ENCODE results near the gene P2RY12.
A peak's percentile ranks its signal among the peaks of the same experiment; 100 is the strongest.

DNA sequence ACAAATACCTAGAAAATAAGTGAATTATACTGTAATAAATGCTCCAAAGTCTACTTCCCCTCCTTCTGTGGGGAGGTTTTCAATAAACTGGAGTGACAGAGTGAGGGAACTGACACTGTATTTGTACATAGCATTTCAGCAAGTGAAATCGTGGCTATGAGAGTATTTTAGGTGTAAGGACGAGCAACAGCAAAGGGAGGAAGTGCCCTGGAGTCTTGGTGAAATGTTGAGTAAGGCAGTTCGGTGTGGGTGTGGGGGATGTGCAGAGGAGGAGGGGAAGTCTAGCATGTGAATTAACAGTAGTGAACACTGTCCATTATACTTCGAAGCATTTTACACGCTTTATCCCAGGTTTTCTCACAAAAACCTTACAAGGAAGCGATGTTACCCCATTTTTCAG, 37.1 kb downstream of the P2RY12 start:
- TF ChIP-seq, protein P1, sequence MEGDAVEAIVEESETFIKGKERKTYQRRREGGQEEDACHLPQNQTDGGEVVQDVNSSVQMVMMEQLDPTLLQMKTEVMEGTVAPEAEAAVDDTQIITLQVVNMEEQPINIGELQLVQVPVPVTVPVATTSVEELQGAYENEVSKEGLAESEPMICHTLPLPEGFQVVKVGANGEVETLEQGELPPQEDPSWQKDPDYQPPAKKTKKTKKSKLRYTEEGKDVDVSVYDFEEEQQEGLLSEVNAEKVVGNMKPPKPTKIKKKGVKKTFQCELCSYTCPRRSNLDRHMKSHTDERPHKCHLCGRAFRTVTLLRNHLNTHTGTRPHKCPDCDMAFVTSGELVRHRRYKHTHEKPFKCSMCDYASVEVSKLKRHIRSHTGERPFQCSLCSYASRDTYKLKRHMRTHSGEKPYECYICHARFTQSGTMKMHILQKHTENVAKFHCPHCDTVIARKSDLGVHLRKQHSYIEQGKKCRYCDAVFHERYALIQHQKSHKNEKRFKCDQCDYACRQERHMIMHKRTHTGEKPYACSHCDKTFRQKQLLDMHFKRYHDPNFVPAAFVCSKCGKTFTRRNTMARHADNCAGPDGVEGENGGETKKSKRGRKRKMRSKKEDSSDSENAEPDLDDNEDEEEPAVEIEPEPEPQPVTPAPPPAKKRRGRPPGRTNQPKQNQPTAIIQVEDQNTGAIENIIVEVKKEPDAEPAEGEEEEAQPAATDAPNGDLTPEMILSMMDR (IDR thresholded peaks at IDR 0.05), result no peak
- TF ChIP-seq POLR2A (IDR thresholded peaks at IDR 0.05) (no peak), POLR2AphosphoS5 (IDR thresholded peaks at IDR 0.05) (peak; percentile 37 to 68)
